ENCODE data around the gene UBE2Q2. TPM values are rescaled to one million over a fixed set of nuclear protein-coding genes. Genes with fewer than 3 reads are reported as not detected.

UBE2Q2 gene
- total and polyA plus RNA-seq, 2 of the 4 experiments (the other 2 are of a cell fraction), result 18.0 to 28.9 TPM

- no peak overlapping the region for H3K9ac ChIP-seq (ENCODE audit: low read depth, low read length)
- H3K14ac ChIP-seq (replicated peaks; ENCODE audit: low read depth, low read length), result no peak overlapping the region
- H2BK20ac ChIP-seq (ENCODE audit: low read depth, low read length), result no peak overlapping the region
- WGBS, 2 experiments (ENCODE audit: extremely low coverage in 2 of 2, insufficient read length in 1 of 2), result no CpG with 5 or more reads among the region's 3 CpGs
- H2BK15ac ChIP-seq (ENCODE audit: low read depth, low read length), result no peak overlapping the region
- no peak overlapping the region for H3K4me3 ChIP-seq (ENCODE audit: insufficient read depth, low read depth, low read length)
- no peak overlapping the region for H3K27ac ChIP-seq (ENCODE audit: insufficient read depth, low read length)
- ChIA-PET CTCF (no interaction called here), POLR2A (ENCODE audit: unreplicated experiment) (no interaction called here)
- H2AFZ ChIP-seq (replicated peaks; ENCODE audit: low read length, poor library complexity), result no peak overlapping the region
- no peak overlapping the region for H4K8ac ChIP-seq (ENCODE audit: low read depth in 2 of 2, low read length in 2 of 2)
- no peak overlapping the region for H3K4ac ChIP-seq (ENCODE audit: low read depth, low read length)
- H4K5ac ChIP-seq (ENCODE audit: low read depth, low read length), result no peak overlapping the region
- H3K56ac ChIP-seq (ENCODE audit: extremely low read depth, insufficient read depth, low read length), result no peak overlapping the region
- in situ Hi-C loops (cut with MboI; ENCODE audit: low sequenced_read_pairs) (no loop called here), dilution Hi-C loops (cut with HindIII; ENCODE audit: low sequenced_read_pairs, unreplicated experiment) (no loop called here), intact Hi-C loops (cut with micrococcal nuclease) (no loop called here)
- H2AK9ac ChIP-seq (replicated peaks; ENCODE audit: low read depth, low read length, poor library complexity), result no peak overlapping the region
- H3K18ac ChIP-seq (ENCODE audit: low read depth, low read length), result no peak overlapping the region
- no peak for TF ChIP-seq FOS (IDR thresholded peaks at IDR 0.05; ENCODE audit: low read depth, low read length)
- TF ChIP-seq RAD21 (IDR thresholded peaks at IDR 0.05; ENCODE audit: low read length), result no peak
- TF ChIP-seq BHLHE40 (IDR thresholded peaks at IDR 0.05; ENCODE audit: low read depth, low read length), result no peak
- TF ChIP-seq USF2 (IDR thresholded peaks at IDR 0.05; ENCODE audit: low read depth, low read length), result no peak
- TF ChIP-seq CTCF (conservative IDR thresholded peaks at IDR 0.05; ENCODE audit: low read depth, low read length), result no peak
- TF ChIP-seq POLR2A (IDR thresholded peaks at IDR 0.05; ENCODE audit: low read depth, low read length), result no peak
- no peak for TF ChIP-seq CEBPB (IDR thresholded peaks at IDR 0.05; ENCODE audit: low read depth, low read length)
- TF ChIP-seq NFE2L2 (IDR thresholded peaks at IDR 0.05; ENCODE audit: low read depth, low read length), result no peak
- no peak for TF ChIP-seq RFX5 (IDR thresholded peaks at IDR 0.05; ENCODE audit: low read depth, low read length)
- no peak for TF ChIP-seq SMC3 (IDR thresholded peaks at IDR 0.05; ENCODE audit: low read depth, low read length)
- no peak for TF ChIP-seq CHD1 (IDR thresholded peaks at IDR 0.05; ENCODE audit: low read depth, low read length)
- TF ChIP-seq MXI1 (IDR thresholded peaks at IDR 0.05; ENCODE audit: borderline replicate concordance, low read depth, low read length), result no peak
- no peak for TF ChIP-seq RCOR1 (IDR thresholded peaks at IDR 0.05; ENCODE audit: insufficient replicate concordance, low read length)
- no peak for TF ChIP-seq MAZ (IDR thresholded peaks at IDR 0.05; ENCODE audit: borderline replicate concordance, low read depth, low read length)
- no peak overlapping the region for H4K91ac ChIP-seq (ENCODE audit: insufficient read depth, low read depth, low read length)
- peaks cover 8% of the 10 kb centered on the region for H3K36me3 ChIP-seq (ENCODE audit: control insufficient read depth, insufficient read depth, low read length)
- peaks cover 25 to 55% of the 10 kb centered on the region in 2 experiments for H3K79me1 ChIP-seq (ENCODE audit: low read depth in 1 of 2, low read length in 2 of 2)
- DNase-seq (peak; percentile 30), ATAC-seq (ENCODE audit: low read depth) (peak; percentile 82; the same call in 1 of the 2 replicates)
- no peaks in the 10 kb centered on the region for H3K27me3 ChIP-seq (ENCODE audit: control insufficient read depth, insufficient read depth, low read length)
- peaks cover 8% of the 10 kb centered on the region for H3K4me1 ChIP-seq (ENCODE audit: control insufficient read depth, insufficient read depth, low read length)
- H3K4me2 ChIP-seq (ENCODE audit: low read depth, low read length), result peak overlapping the region; percentile 61; the same call in 1 of the 2 replicates
- H3K23ac ChIP-seq (ENCODE audit: low read depth, low read length), result no peak overlapping the region
- no peak overlapping the region for H2BK120ac ChIP-seq (ENCODE audit: low read depth, low read length)
- no peak overlapping the region for H2AK5ac ChIP-seq (ENCODE audit: low read depth, low read length)
- no TSS peak for BruUV-seq (replicated peaks)
- peaks cover 6% of the 10 kb centered on the region; the same call in 1 of the 2 replicates for H3K9me1 ChIP-seq (ENCODE audit: insufficient read depth, low read length)
- no peaks in the 10 kb centered on the region for H3K9me3 ChIP-seq (ENCODE audit: control insufficient read depth, insufficient read depth, low read length)
- H4K20me1 ChIP-seq (ENCODE audit: insufficient read depth, low read length), result peaks cover 10% of the 10 kb centered on the region; the same call in 1 of the 2 replicates
- H2BK5ac ChIP-seq (ENCODE audit: low read depth, low read length, poor library complexity, severe bottlenecking), result no peak overlapping the region
These were observed 24.8 kb downstream of the UBE2Q2 start for GRCh38 chr15:75868019-75868418.
